Measurements from ENCODE around the gene KLHL29. TPM values are rescaled to one million over a fixed set of nuclear protein-coding genes. Genes with fewer than 3 reads are reported as not detected.

The KLHL29 gene
- polyA plus RNA-seq, 3 donors: 0.03 TPM; not detected in 2

GRCh38 chr2:23508066-23508390, 123.0 kb downstream of the KLHL29 start:
- Histone ChIP-seq H3K9me3 (replicated peaks in 1 of 2; ENCODE audit: control insufficient read depth in 1 of 2, insufficient read depth in 1 of 2, low read length in 2 of 2) (no peaks in the 10 kb centered on the region), H3K4me2 (replicated peaks; ENCODE audit: extremely low read depth, low read length, poor library complexity, severe bottlenecking) (no peak overlapping the region), H3K9ac (ENCODE audit: insufficient read depth, low read length, poor library complexity, severe bottlenecking) (no peak overlapping the region), H3K4me3 (replicated peaks in 1 of 3; ENCODE audit: low read depth in 2 of 3, low read length in 3 of 3) (no peak overlapping the region), H3K4me1 (ENCODE audit: control insufficient read depth in 1 of 2, insufficient read depth in 2 of 2, low read length in 2 of 2) (peaks cover 20 to 21% of the 10 kb centered on the region in 2 donors), H2AFZ (ENCODE audit: insufficient read depth, low read depth, low read length, poor library complexity, severe bottlenecking) (peak overlapping the region; percentile 15), H3K27ac (ENCODE audit: low read depth in 1 of 2, low read length in 2 of 2) (no peak overlapping the region), H4K20me1 (ENCODE audit: insufficient read depth, low read length) (no peaks in the 10 kb centered on the region), H3K36me3 (replicated peaks in 1 of 2; ENCODE audit: control insufficient read depth in 1 of 2, insufficient read depth in 2 of 2, low read length in 2 of 2) (no peaks in the 10 kb centered on the region), H3K27me3 (ENCODE audit: control insufficient read depth in 2 of 2, insufficient read depth in 2 of 2, low read length in 2 of 2) (peaks cover 0 to 4% of the 10 kb centered on the region in 2 donors), H3K79me2 (ENCODE audit: insufficient read depth, low read length) (no peaks in the 10 kb centered on the region)
- H3K9me3 Mint-ChIP-seq: peaks cover 0 to 1% (median 0%) of the 10 kb centered on the region in 7 donors
- H3K27me3 Mint-ChIP-seq (ENCODE audit: low read depth in 3 of 3): peaks cover 24 to 40% (median 35%) of the 10 kb centered on the region in 3 donors
- TF ChIP-seq CTCF (IDR thresholded peaks at IDR 0.05): no peak
- WGBS (ENCODE audit: insufficient coverage): 0% methylated on average over 3 of the region's 3 CpGs
- intact Hi-C loops (cut with micrococcal nuclease): no loop called here
- peak overlapping the region in 1 of 7 donors; percentile 51 for H3K27ac Mint-ChIP-seq
- peaks cover 27% of the 10 kb centered on the region for H3K4me1 Mint-ChIP-seq
- no peaks in the 10 kb centered on the region for H3K36me3 Mint-ChIP-seq
- DNase-seq: no peak
- H3K4me3 Mint-ChIP-seq: peak overlapping the region in 1 of 2 donors; percentile 42

- Mint-ChIP-seq H3K9me3 (peaks cover 0 to 1% (median 0%) of the 10 kb centered on the region in 7 donors), H3K27ac (no peak overlapping the region), H3K27me3 (ENCODE audit: low read depth in 3 of 3) (peaks cover 23 to 41% (median 27%) of the 10 kb centered on the region in 3 donors), H3K4me3 (no peak overlapping the region), H3K36me3 (no peaks in the 10 kb centered on the region), H3K4me1 (peaks cover 27% of the 10 kb centered on the region)
- TF ChIP-seq CTCF (IDR thresholded peaks at IDR 0.05): no peak
- Histone ChIP-seq H3K4me1 (ENCODE audit: control insufficient read depth in 1 of 2, insufficient read depth in 2 of 2, low read length in 2 of 2) (peaks cover 20 to 21% of the 10 kb centered on the region in 2 donors), H3K27ac (ENCODE audit: low read depth in 1 of 2, low read length in 2 of 2) (no peak overlapping the region), H3K4me2 (replicated peaks; ENCODE audit: extremely low read depth, low read length, poor library complexity, severe bottlenecking) (no peak overlapping the region), H3K9ac (ENCODE audit: insufficient read depth, low read length, poor library complexity, severe bottlenecking) (no peak overlapping the region), H3K9me3 (replicated peaks in 1 of 2; ENCODE audit: control insufficient read depth in 1 of 2, insufficient read depth in 1 of 2, low read length in 2 of 2) (no peaks in the 10 kb centered on the region), H3K4me3 (replicated peaks in 1 of 3; ENCODE audit: low read depth in 2 of 3, low read length in 3 of 3) (no peak overlapping the region), H3K79me2 (ENCODE audit: insufficient read depth, low read length) (no peaks in the 10 kb centered on the region), H2AFZ (ENCODE audit: insufficient read depth, low read depth, low read length, poor library complexity, severe bottlenecking) (no peak overlapping the region), H4K20me1 (ENCODE audit: insufficient read depth, low read length) (no peaks in the 10 kb centered on the region), H3K27me3 (ENCODE audit: control insufficient read depth in 2 of 2, insufficient read depth in 2 of 2, low read length in 2 of 2) (peaks cover 0 to 4% of the 10 kb centered on the region in 2 donors), H3K36me3 (replicated peaks in 1 of 2; ENCODE audit: control insufficient read depth in 1 of 2, insufficient read depth in 2 of 2, low read length in 2 of 2) (no peaks in the 10 kb centered on the region)
- no peak for DNase-seq
- WGBS (ENCODE audit: insufficient coverage): 100% methylated on average over 1 of the region's 6 CpGs
- intact Hi-C loops (cut with micrococcal nuclease): no loop called here
Observed at GRCh38 chr2:23509103-23509502, 124.1 kb downstream of the KLHL29 start.
